ENCODE measurements around the gene CD74. TPM values are rescaled to one million over a fixed set of nuclear protein-coding genes. Genes with fewer than 3 reads are reported as not detected.

The CD74 gene
- polyA plus RNA-seq, 2 of the 4 experiments (the other 2 are of a cell fraction): not detected

GRCh38 chr5:150361301-150361700, 51.4 kb downstream of the CD74 start:
- ATAC-seq (no peak), FAIRE-seq (no peak), DNase-seq (ENCODE audit: low read depth in 1 of 2, low spot score in 1 of 2) (no peak)
- TF ChIP-seq FOSL2 (IDR thresholded peaks at IDR 0.05): no peak
- no peak for TF ChIP-seq FOSL2 (CRISPR knock-in tag; IDR thresholded peaks at IDR 0.05)
- no peak for TF ChIP-seq HOXB13 (CRISPR knock-in tag; IDR thresholded peaks at IDR 0.05; ENCODE audit: low read depth)
- TF ChIP-seq CBX8 (IDR thresholded peaks at IDR 0.05): no peak
- no peak for TF ChIP-seq SREBF2 (IDR thresholded peaks at IDR 0.05)
- no peak for TF ChIP-seq MAFK (IDR thresholded peaks at IDR 0.05; ENCODE audit: partially characterized antibody)
- TF ChIP-seq ZSCAN20 (CRISPR knock-in tag; IDR thresholded peaks at IDR 0.05): no peak
- no peak for TF ChIP-seq JUN (IDR thresholded peaks at IDR 0.05)
- no peak for TF ChIP-seq KDM5A (IDR thresholded peaks at IDR 0.05)
- no peak for TF ChIP-seq KDM1A (IDR thresholded peaks at IDR 0.05; ENCODE audit: low read depth)
- no peak for TF ChIP-seq RFX5 (IDR thresholded peaks at IDR 0.05)
- no peak for TF ChIP-seq EHMT2 (IDR thresholded peaks at IDR 0.05; ENCODE audit: low read depth)
- TF ChIP-seq CTCF (IDR thresholded peaks at IDR 0.05): no peak
- no peak for TF ChIP-seq ESRRA (IDR thresholded peaks at IDR 0.05; ENCODE audit: borderline replicate concordance, low read length)
- TF ChIP-seq EHF (CRISPR knock-in tag; IDR thresholded peaks at IDR 0.05): no peak
- no peak for TF ChIP-seq RARB (CRISPR knock-in tag; IDR thresholded peaks at IDR 0.05)
- TF ChIP-seq MAZ (IDR thresholded peaks at IDR 0.05; ENCODE audit: borderline replicate concordance, low read depth, low read length): no peak
- POLR2A ChIA-PET: no interaction called here
- peaks cover 17% of the 10 kb centered on the region for H3K4me1 ChIP-seq
- no peak overlapping the region for H3K4me2 ChIP-seq
- WGBS (ENCODE audit: missing lambda C conversion rate): 89% methylated on average over 1 of the region's 1 CpG
- CTCF ChIA-PET: interaction anchor here (0.8 to 2.1 kb wide), 8 partner anchors 10 to 199 kb away, joined by 3 to 10 read pairs (median 4); no protein-coding TSS in a partner anchor
- H3K4me3 ChIP-seq: no peak overlapping the region
- H3K9me3 ChIP-seq: no peaks in the 10 kb centered on the region
- H3K27ac ChIP-seq: no peak overlapping the region

DNA sequence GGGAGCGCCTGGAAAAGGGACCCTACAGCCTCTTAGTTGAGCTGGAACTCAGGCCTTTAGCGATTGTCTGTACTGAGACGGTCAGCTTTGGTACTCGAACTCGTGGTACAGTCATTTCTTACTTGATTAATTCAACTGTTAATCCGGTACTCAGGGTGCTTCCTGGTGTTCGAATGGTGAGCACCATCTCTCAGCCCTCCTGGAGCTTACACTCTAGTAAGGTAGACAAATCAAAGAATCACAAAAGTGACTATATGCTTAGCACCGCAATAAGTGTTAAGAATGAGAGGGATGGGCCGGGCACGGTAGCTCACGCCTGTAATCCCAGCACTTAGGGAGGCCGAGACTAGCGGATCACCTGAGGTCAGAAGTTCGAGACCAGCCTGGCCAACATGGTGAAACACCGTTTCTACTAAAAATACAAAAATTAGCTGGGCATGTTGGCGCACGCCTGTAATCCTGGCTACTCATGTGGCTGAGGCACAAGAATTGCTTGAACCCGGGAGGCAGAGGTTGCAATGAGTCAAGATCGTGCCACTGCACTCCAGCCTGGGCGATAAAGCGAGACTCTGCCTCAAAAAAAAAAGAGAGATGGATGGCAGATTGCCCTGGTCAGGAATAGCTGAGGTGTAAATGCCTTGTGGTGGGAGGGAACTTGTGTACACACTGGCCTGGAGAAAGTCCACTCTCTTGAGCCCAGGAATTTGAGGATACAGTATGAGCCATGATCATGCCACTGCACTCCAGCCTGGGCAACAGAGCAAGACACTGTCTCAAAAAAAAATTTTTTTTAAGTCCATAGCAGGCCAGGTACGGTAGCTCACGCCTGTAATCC, 54.2 kb downstream of the CD74 start:
- no peaks in the 10 kb centered on the region for H3K9me3 ChIP-seq
- ChIA-PET CTCF (interaction anchor here (0.6 to 1.4 kb wide), 3 partner anchors 8 to 23 kb away, joined by 4 to 5 read pairs (median 4); no protein-coding TSS in a partner anchor), POLR2A (no interaction called here)
- no peak for ATAC-seq
- DNase-seq (ENCODE audit: low read depth in 1 of 2, low spot score in 1 of 2): peak in 1 of 2 experiments; percentile 37
- TF ChIP-seq KDM1A (IDR thresholded peaks at IDR 0.05; ENCODE audit: low read depth): peak; percentile 17; the same call in 1 of the 2 replicates
- no peak for TF ChIP-seq PHF8 (IDR thresholded peaks at IDR 0.05; ENCODE audit: borderline replicate concordance, low read depth)
- peak; percentile 1; the same call in 1 of the 2 replicates for TF ChIP-seq HDAC2 (IDR thresholded peaks at IDR 0.05)
- no peak for FAIRE-seq
- H3K4me2 ChIP-seq: peak overlapping the region; percentile 88
- H3K4me1 ChIP-seq: peaks cover 17% of the 10 kb centered on the region
- WGBS (ENCODE audit: missing lambda C conversion rate): 42% methylated on average over 23 of the region's 23 CpGs
- H3K4me3 ChIP-seq: peak overlapping the region; percentile 88
- H3K27ac ChIP-seq: peak overlapping the region; percentile 89 to 95

DNA sequence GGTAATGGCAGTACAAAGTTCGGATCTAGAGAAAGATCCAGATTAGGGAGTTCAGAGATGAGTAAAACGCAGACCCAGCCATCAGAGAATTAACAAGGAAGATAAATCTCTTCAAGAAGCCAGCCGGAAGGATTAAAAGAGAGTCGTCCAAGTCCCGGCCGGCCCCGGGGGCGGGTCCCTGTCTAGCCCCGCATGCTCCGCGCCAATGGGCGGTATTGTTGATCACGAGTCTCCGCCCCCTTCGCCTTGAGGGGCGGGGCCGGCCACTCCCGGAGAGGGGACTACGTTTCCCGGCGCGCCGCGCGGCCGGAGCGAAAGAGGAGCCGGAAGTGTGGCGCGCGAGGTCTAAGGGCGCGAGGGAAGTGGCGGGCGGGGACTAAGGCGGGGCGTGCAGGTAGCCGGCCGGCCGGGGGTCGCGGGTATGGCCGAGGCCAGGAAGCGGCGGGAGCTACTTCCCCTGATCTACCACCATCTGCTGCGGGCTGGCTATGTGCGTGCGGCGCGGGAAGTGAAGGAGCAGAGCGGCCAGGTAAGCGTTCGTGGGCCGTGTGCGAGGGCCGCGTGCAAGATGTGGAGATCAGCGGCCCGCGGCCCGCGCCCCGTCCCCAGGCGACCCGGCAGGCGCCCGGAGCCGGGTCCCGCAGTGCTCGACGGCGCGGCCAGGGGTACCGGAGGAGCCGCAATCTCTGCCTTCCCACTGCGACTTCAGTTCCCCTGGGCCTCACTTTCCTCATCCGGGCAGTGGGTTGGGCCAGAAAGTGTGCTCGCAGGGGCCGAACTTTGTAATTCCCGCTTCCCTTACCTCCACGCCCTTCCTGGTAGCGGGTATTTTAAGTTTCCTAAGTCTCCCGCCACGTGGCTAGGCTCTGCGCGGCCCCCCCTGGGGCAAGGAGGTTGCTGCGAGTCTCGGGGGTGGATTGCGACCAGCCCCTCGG, 55.1 kb downstream of the CD74 start, which contains the start of gene TCOF1:
TCOF1 (plus strand) TSS at position 372 of the 935 bp plus-strand sequence; CDS start at position 422, 50 bp downstream.
- Histone ChIP-seq H3K9me3 (no peaks in the 10 kb centered on the region), H3K4me1 (peaks cover 17% of the 10 kb centered on the region), H3K4me2 (peak within 1 kb of the TSS; percentile 88), H3K27ac (peak within 1 kb of the TSS; percentile 89 to 95), H3K4me3 (peak within 1 kb of the TSS; percentile 88)
- WGBS (ENCODE audit: missing lambda C conversion rate): 2% methylated on average over 41 of the region's 90 CpGs
- DNase-seq (ENCODE audit: low read depth in 1 of 2, low spot score in 1 of 2) (peak; percentile 87 to 93), FAIRE-seq (no peak), ATAC-seq (peak; percentile 92 to 96)
- POLR2A ChIA-PET: no interaction called here
- CTCF ChIA-PET: interaction anchor here (0.6 to 1.5 kb wide), 4 partner anchors 22 to 284 kb away, joined by 3 to 4 read pairs (median 4); no protein-coding TSS in a partner anchor
- TF ChIP-seq, protein P1, sequence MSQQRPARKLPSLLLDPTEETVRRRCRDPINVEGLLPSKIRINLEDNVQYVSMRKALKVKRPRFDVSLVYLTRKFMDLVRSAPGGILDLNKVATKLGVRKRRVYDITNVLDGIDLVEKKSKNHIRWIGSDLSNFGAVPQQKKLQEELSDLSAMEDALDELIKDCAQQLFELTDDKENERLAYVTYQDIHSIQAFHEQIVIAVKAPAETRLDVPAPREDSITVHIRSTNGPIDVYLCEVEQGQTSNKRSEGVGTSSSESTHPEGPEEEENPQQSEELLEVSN (IDR thresholded peaks at IDR 0.05; ENCODE audit: borderline replicate concordance, low read depth): peak; percentile 40; the same call in 1 of the 2 replicates
- peak; percentile 83; the same call in 1 of the 2 replicates for TF ChIP-seq KDM1A (IDR thresholded peaks at IDR 0.05; ENCODE audit: low read depth)
- TF ChIP-seq, protein P2, sequence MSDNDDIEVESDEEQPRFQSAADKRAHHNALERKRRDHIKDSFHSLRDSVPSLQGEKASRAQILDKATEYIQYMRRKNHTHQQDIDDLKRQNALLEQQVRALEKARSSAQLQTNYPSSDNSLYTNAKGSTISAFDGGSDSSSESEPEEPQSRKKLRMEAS (IDR thresholded peaks at IDR 0.05): peak; percentile 79
- TF ChIP-seq CHD4 (IDR thresholded peaks at IDR 0.05; ENCODE audit: borderline replicate concordance): 0 out of 2 replicates have a peak, but pooled peaks have one; percentile 30
- peak; percentile 46; the same call in 1 of the 2 replicates for TF ChIP-seq POLR2A (IDR thresholded peaks at IDR 0.05; ENCODE audit: low read length)
- 0 out of 2 replicates have a peak, but pooled peaks have one; percentile 5 for TF ChIP-seq RFX5 (IDR thresholded peaks at IDR 0.05)
- 0 out of 2 replicates have a peak, but pooled peaks have one; percentile 79 for TF ChIP-seq HDAC2 (IDR thresholded peaks at IDR 0.05)
- peak; percentile 87; the same call in 1 of the 2 replicates for TF ChIP-seq MYC (IDR thresholded peaks at IDR 0.05; ENCODE audit: borderline replicate concordance, low read length)
- TF ChIP-seq, protein P3, sequence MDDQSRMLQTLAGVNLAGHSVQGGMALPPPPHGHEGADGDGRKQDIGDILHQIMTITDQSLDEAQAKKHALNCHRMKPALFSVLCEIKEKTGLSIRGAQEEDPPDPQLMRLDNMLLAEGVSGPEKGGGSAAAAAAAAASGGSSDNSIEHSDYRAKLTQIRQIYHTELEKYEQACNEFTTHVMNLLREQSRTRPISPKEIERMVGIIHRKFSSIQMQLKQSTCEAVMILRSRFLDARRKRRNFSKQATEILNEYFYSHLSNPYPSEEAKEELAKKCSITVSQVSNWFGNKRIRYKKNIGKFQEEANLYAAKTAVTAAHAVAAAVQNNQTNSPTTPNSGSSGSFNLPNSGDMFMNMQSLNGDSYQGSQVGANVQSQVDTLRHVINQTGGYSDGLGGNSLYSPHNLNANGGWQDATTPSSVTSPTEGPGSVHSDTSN (IDR thresholded peaks at IDR 0.05): peak; percentile 12; the same call in 1 of the 2 replicates
- 0 out of 3 replicates have a peak, but pooled peaks have one; percentile 38 for TF ChIP-seq BCL3 (IDR thresholded peaks at IDR 0.05)
- no peak for TF ChIP-seq JUNB (IDR thresholded peaks at IDR 0.05)

Data from A549 (cell line).